Measurements from ENCODE around the gene FAM98B.

DNA sequence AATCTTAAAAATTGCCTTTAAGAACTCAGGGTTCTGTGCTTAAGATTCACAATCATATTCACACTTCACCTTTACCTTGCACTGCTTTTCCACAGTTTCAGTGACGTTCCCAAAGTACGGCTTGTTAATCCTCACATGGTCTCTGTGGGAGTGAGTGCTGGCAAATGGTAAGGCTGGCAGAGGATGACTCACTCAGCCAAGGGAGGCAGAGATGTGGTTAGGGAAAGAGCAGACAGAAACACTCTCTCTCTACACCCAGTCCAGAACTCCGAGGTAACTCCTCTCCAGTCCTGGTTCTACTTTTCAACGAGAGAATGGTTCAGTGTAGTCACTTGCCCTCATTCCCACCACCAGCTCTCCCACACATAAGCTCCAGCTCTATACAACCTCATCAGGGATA lies 77.6 kb downstream of the FAM98B start:
- TF ChIP-seq, protein P1, sequence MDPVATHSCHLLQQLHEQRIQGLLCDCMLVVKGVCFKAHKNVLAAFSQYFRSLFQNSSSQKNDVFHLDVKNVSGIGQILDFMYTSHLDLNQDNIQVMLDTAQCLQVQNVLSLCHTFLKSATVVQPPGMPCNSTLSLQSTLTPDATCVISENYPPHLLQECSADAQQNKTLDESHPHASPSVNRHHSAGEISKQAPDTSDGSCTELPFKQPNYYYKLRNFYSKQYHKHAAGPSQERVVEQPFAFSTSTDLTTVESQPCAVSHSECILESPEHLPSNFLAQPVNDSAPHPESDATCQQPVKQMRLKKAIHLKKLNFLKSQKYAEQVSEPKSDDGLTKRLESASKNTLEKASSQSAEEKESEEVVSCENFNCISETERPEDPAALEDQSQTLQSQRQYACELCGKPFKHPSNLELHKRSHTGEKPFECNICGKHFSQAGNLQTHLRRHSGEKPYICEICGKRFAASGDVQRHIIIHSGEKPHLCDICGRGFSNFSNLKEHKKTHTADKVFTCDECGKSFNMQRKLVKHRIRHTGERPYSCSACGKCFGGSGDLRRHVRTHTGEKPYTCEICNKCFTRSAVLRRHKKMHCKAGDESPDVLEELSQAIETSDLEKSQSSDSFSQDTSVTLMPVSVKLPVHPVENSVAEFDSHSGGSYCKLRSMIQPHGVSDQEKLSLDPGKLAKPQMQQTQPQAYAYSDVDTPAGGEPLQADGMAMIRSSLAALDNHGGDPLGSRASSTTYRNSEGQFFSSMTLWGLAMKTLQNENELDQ (tag by site-specific recombination; IDR thresholded peaks at IDR 0.05; ENCODE audit: low read depth) = no peak
- TF ChIP-seq, protein P2, sequence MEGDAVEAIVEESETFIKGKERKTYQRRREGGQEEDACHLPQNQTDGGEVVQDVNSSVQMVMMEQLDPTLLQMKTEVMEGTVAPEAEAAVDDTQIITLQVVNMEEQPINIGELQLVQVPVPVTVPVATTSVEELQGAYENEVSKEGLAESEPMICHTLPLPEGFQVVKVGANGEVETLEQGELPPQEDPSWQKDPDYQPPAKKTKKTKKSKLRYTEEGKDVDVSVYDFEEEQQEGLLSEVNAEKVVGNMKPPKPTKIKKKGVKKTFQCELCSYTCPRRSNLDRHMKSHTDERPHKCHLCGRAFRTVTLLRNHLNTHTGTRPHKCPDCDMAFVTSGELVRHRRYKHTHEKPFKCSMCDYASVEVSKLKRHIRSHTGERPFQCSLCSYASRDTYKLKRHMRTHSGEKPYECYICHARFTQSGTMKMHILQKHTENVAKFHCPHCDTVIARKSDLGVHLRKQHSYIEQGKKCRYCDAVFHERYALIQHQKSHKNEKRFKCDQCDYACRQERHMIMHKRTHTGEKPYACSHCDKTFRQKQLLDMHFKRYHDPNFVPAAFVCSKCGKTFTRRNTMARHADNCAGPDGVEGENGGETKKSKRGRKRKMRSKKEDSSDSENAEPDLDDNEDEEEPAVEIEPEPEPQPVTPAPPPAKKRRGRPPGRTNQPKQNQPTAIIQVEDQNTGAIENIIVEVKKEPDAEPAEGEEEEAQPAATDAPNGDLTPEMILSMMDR (tag by site-specific recombination; IDR thresholded peaks at IDR 0.05) = no peak
- TF ChIP-seq BCL11A (tag by site-specific recombination; IDR thresholded peaks at IDR 0.05; ENCODE audit: low read depth) = no peak
- no peak for TF ChIP-seq ZNF707 (tag by site-specific recombination; IDR thresholded peaks at IDR 0.05)
- TF ChIP-seq KLF7 (tag by site-specific recombination; IDR thresholded peaks at IDR 0.05; ENCODE audit: borderline replicate concordance) = no peak
- TF ChIP-seq ZEB2 (tag by site-specific recombination; IDR thresholded peaks at IDR 0.05) = no peak
- no peak for TF ChIP-seq ZNF202 (tag by site-specific recombination; IDR thresholded peaks at IDR 0.05; ENCODE audit: borderline replicate concordance)
- TF ChIP-seq, protein P3, sequence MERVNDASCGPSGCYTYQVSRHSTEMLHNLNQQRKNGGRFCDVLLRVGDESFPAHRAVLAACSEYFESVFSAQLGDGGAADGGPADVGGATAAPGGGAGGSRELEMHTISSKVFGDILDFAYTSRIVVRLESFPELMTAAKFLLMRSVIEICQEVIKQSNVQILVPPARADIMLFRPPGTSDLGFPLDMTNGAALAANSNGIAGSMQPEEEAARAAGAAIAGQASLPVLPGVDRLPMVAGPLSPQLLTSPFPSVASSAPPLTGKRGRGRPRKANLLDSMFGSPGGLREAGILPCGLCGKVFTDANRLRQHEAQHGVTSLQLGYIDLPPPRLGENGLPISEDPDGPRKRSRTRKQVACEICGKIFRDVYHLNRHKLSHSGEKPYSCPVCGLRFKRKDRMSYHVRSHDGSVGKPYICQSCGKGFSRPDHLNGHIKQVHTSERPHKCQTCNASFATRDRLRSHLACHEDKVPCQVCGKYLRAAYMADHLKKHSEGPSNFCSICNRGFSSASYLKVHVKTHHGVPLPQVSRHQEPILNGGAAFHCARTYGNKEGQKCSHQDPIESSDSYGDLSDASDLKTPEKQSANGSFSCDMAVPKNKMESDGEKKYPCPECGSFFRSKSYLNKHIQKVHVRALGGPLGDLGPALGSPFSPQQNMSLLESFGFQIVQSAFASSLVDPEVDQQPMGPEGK (tag by site-specific recombination; IDR thresholded peaks at IDR 0.05) = no peak
- TF ChIP-seq ZNF776 (tag by site-specific recombination; IDR thresholded peaks at IDR 0.05; ENCODE audit: borderline replicate concordance) = no peak
- no peak for TF ChIP-seq MZF1 (tag by site-specific recombination; IDR thresholded peaks at IDR 0.05; ENCODE audit: borderline replicate concordance)
- no peak for TF ChIP-seq ZNF157 (tag by site-specific recombination; IDR thresholded peaks at IDR 0.05)
- TF ChIP-seq, protein P4, sequence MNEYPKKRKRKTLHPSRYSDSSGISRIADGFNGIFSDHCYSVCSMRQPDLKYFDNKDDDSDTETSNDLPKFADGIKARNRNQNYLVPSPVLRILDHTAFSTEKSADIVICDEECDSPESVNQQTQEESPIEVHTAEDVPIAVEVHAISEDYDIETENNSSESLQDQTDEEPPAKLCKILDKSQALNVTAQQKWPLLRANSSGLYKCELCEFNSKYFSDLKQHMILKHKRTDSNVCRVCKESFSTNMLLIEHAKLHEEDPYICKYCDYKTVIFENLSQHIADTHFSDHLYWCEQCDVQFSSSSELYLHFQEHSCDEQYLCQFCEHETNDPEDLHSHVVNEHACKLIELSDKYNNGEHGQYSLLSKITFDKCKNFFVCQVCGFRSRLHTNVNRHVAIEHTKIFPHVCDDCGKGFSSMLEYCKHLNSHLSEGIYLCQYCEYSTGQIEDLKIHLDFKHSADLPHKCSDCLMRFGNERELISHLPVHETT (tag by site-specific recombination; IDR thresholded peaks at IDR 0.05) = no peak
- no peak for TF ChIP-seq ZNF629 (tag by site-specific recombination; IDR thresholded peaks at IDR 0.05)
